HepG2 (cell line): Measurements from ENCODE around the gene MBD5.

Source experiments
- CHD4 ChIP-seq: fragments of 200-600 bp; sonication (generic); IDR thresholded peaks from 2 replicates; pipeline ENCODE4 v1.7.0; 2017; ENCODE audit warnings: mild to moderate bottlenecking, low read length, borderline replicate concordance
- MAFK ChIP-seq, 2 experiments: IDR thresholded peaks in 1 of 2; conservative IDR thresholded peaks in 1 of 2; 2 replicates each; pipeline ENCODE4 v1.6.1; 2011; ENCODE audit warnings: improper control_type of control experiment in 2 of 2, low read length in 2 of 2
- MXD4 ChIP-seq: IDR thresholded peaks from 2 replicates; pipeline ENCODE4 v1.6.1; 2016; ENCODE audit warnings: mild to moderate bottlenecking, missing biosample characterization, missing genetic modification reagents
- NFYB ChIP-seq: sonication (generic); formaldehyde crosslinking; IDR thresholded peaks from 2 replicates; pipeline ENCODE4 v1.4.0; 2020; ENCODE audit warnings: missing genetic modification reagents
- POLR2A ChIP-seq, 2 experiments: IDR thresholded peaks; 2 replicates each; pipeline ENCODE4 v1.6.1; 2011; ENCODE audit warnings: low read depth in 2 of 2, low read length in 2 of 2, mild to moderate bottlenecking in 1 of 2, moderate library complexity in 1 of 2; ENCODE audit not compliant: insufficient read depth in 1 of 2
- SRY ChIP-seq: sonication (generic); formaldehyde crosslinking; IDR thresholded peaks from 2 replicates; pipeline ENCODE4 v1.8.0; 2022; ENCODE audit warnings: mild to moderate bottlenecking, missing genetic modification reagents
- TBP ChIP-seq: sonication (generic); formaldehyde crosslinking; IDR thresholded peaks from 2 replicates; pipeline ENCODE4 v1.5.0; 2020; ENCODE audit warnings: missing genetic modification reagents
- ZNF644 ChIP-seq: IDR thresholded peaks from 2 replicates; pipeline ENCODE4 v1.6.1; 2016; ENCODE audit warnings: low read depth
- ZNF878 ChIP-seq: sonication (generic); formaldehyde crosslinking; IDR thresholded peaks from 2 replicates; pipeline ENCODE4 v1.8.1; 2023; ENCODE audit warnings: mild to moderate bottlenecking, missing genetic modification reagents, moderate library complexity
- TF ChIP-seq, protein P1 (sequence below): IDR thresholded peaks from 2 replicates; pipeline ENCODE4 v1.4.0; 2020; ENCODE audit warnings: mild to moderate bottlenecking, missing genetic modification reagents
- TF ChIP-seq, protein P2 (sequence below): sonication (generic); formaldehyde crosslinking; IDR thresholded peaks from 2 replicates; pipeline ENCODE4 v1.5.0; 2020; ENCODE audit warnings: mild to moderate bottlenecking, missing genetic modification reagents, moderate library complexity

DNA sequence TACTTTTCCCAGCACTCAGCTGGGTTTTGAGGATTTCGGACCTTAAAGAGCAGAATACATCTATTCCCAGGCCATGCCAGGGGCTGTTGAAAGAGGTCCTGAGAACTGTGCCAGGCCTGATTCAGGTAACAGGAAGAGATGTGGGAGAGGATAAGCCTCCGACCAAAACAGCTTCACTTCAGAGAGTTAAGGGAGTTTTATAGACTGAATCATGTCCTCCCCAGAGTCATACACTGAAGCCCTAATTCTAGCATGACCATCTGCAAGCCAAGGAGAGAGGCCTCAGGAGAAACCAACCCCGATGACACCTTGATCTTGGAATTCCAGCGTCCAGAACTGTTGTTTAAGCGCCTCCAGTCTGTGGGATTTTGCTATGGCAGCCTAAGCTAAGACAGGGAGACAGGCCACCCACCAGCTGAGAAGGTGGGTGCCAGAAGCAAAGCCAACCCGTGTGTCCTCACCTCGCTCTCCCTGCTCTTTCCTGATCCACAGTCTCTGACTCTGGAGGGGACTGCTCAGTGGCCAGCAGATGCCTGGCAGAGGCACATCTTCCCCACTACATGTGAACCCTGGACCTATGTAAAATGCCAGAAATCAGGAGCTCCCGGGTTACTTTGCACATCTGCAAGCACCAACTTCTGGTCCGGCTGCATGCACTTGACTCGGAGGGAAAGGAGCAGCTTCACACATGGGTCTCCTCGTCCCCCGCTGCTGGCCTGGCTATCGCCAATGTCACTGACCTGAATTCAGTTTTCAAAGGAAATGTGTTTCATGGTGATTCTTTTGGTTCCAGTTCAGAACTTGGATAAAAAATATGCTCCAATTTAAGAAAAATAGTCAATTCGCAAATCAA is 506.8 kb downstream of the MBD5 start:
- TF ChIP-seq CHD4 = no peak
- TF ChIP-seq NFYB (CRISPR knock-in tag) = no peak
- TF ChIP-seq ZNF644 = no peak
- TF ChIP-seq ZNF878 = no peak
- no peak for TF ChIP-seq TBP
- TF ChIP-seq, protein P1, sequence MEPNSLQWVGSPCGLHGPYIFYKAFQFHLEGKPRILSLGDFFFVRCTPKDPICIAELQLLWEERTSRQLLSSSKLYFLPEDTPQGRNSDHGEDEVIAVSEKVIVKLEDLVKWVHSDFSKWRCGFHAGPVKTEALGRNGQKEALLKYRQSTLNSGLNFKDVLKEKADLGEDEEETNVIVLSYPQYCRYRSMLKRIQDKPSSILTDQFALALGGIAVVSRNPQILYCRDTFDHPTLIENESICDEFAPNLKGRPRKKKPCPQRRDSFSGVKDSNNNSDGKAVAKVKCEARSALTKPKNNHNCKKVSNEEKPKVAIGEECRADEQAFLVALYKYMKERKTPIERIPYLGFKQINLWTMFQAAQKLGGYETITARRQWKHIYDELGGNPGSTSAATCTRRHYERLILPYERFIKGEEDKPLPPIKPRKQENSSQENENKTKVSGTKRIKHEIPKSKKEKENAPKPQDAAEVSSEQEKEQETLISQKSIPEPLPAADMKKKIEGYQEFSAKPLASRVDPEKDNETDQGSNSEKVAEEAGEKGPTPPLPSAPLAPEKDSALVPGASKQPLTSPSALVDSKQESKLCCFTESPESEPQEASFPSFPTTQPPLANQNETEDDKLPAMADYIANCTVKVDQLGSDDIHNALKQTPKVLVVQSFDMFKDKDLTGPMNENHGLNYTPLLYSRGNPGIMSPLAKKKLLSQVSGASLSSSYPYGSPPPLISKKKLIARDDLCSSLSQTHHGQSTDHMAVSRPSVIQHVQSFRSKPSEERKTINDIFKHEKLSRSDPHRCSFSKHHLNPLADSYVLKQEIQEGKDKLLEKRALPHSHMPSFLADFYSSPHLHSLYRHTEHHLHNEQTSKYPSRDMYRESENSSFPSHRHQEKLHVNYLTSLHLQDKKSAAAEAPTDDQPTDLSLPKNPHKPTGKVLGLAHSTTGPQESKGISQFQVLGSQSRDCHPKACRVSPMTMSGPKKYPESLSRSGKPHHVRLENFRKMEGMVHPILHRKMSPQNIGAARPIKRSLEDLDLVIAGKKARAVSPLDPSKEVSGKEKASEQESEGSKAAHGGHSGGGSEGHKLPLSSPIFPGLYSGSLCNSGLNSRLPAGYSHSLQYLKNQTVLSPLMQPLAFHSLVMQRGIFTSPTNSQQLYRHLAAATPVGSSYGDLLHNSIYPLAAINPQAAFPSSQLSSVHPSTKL (CRISPR knock-in tag) = no peak
- TF ChIP-seq SRY = no peak
- TF ChIP-seq, protein P2, sequence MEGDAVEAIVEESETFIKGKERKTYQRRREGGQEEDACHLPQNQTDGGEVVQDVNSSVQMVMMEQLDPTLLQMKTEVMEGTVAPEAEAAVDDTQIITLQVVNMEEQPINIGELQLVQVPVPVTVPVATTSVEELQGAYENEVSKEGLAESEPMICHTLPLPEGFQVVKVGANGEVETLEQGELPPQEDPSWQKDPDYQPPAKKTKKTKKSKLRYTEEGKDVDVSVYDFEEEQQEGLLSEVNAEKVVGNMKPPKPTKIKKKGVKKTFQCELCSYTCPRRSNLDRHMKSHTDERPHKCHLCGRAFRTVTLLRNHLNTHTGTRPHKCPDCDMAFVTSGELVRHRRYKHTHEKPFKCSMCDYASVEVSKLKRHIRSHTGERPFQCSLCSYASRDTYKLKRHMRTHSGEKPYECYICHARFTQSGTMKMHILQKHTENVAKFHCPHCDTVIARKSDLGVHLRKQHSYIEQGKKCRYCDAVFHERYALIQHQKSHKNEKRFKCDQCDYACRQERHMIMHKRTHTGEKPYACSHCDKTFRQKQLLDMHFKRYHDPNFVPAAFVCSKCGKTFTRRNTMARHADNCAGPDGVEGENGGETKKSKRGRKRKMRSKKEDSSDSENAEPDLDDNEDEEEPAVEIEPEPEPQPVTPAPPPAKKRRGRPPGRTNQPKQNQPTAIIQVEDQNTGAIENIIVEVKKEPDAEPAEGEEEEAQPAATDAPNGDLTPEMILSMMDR (CRISPR knock-in tag) = no peak
- no peak for TF ChIP-seq MAFK (conservative IDR thresholded peaks at IDR 0.05 in 1 of 2, IDR thresholded peaks at IDR 0.05 in 1 of 2; ENCODE audit: low read length in 2 of 2)
- no peak for TF ChIP-seq MXD4 (CRISPR knock-in tag)
- no peak for TF ChIP-seq POLR2A (IDR thresholded peaks at IDR 0.05; ENCODE audit: insufficient read depth in 1 of 2, low read depth in 2 of 2, low read length in 2 of 2)
